MM.1S (cell line): ENCODE data around the gene E2F7.

Experiments used
- DNase-seq: peaks from one replicate; pipeline ENCODE4 v3.0.0-alpha.2; 2015
- H2AFZ ChIP-seq: fragments of 300-600 bp; sonication (generic); 2 replicates; pipeline ENCODE4 v1.6.0; 2016; ENCODE audit warnings: antibody characterized with exemption, low read length
- H3F3A ChIP-seq: fragments of 300-600 bp; sonication (generic); 2 replicates; pipeline ENCODE4 v1.6.1; 2016; ENCODE audit warnings: mild to moderate bottlenecking, antibody characterized with exemption, low read length, moderate library complexity, mixed read lengths; ENCODE audit not compliant: insufficient read depth
- H3K27ac ChIP-seq: fragments of 300-600 bp; sonication (generic); 2 replicates; pipeline ENCODE4 v1.5.1; 2016; ENCODE audit warnings: mild to moderate bottlenecking, low read length
- H3K27me3 ChIP-seq: fragments of 300-600 bp; sonication (generic); replicated peaks from 2 replicates; pipeline ENCODE4 v1.6.0; 2016; ENCODE audit warnings: low read length; ENCODE audit not compliant: insufficient read depth
- H3K36me3 ChIP-seq: fragments of 300-600 bp; sonication (generic); replicated peaks from 2 replicates; pipeline ENCODE4 v1.6.1; 2016; ENCODE audit warnings: mild to moderate bottlenecking, low read length, mixed read lengths; ENCODE audit not compliant: insufficient read depth
- H3K4me1 ChIP-seq: fragments of 300-600 bp; sonication (generic); 2 replicates; pipeline ENCODE4 v1.6.1; 2016; ENCODE audit warnings: low read length, mixed read lengths
- H3K4me2 ChIP-seq: fragments of 300-600 bp; sonication (generic); 2 replicates; pipeline ENCODE4 v1.6.0; 2016; ENCODE audit warnings: low read depth, low read length
- H3K4me3 ChIP-seq: fragments of 300-600 bp; sonication (generic); 2 replicates; pipeline ENCODE4 v1.5.1; 2016; ENCODE audit warnings: low read length, mixed read lengths
- H3K79me2 ChIP-seq: fragments of 300-600 bp; sonication (generic); 2 replicates; pipeline ENCODE4 v1.6.1; 2016; ENCODE audit warnings: mixed run types, low read length, mixed read lengths
- H3K9ac ChIP-seq: fragments of 300-600 bp; sonication (generic); 2 replicates; pipeline ENCODE4 v1.6.1; 2016; ENCODE audit warnings: low read length, mixed read lengths
- H3K9me2 ChIP-seq: fragments of 300-600 bp; sonication (generic); replicated peaks from 2 replicates; pipeline ENCODE4 v1.6.1; 2016; ENCODE audit warnings: mild to moderate bottlenecking, low read length, mixed read lengths; ENCODE audit not compliant: insufficient read depth
- H3K9me3 ChIP-seq: fragments of 300-600 bp; sonication (generic); replicated peaks from 2 replicates; pipeline ENCODE4 v1.6.1; 2016; ENCODE audit warnings: mild to moderate bottlenecking, low read length, mixed read lengths; ENCODE audit not compliant: insufficient read depth
- H4K20me1 ChIP-seq: fragments of 300-600 bp; sonication (generic); 2 replicates; pipeline ENCODE4 v1.6.1; 2016; ENCODE audit warnings: mild to moderate bottlenecking, low read length, moderate library complexity, mixed read lengths; ENCODE audit not compliant: insufficient read depth
- CTCF ChIP-seq: fragments of 300-600 bp; sonication (generic); IDR thresholded peaks from 2 replicates; pipeline ENCODE4 v1.5.1; 2016; ENCODE audit warnings: antibody characterized with exemption, low read length, mixed read lengths
- EZH2 ChIP-seq: fragments of 300-600 bp; sonication (generic); optimal IDR thresholded peaks from 2 replicates; pipeline ENCODE3; 2017; ENCODE audit warnings: low read depth, mild to moderate bottlenecking, antibody characterized with exemption, low read length, mixed read lengths
- EZH2phosphoT487 ChIP-seq: fragments of 300-600 bp; sonication (generic); IDR thresholded peaks from 2 replicates; pipeline ENCODE4 v1.6.1; 2018; ENCODE audit warnings: antibody characterized with exemption, low read length

The E2F7 gene

GRCh38 chr12:77016606-77017005 lies 48.8 kb downstream of the E2F7 start:
- Histone ChIP-seq H2AFZ (no peak overlapping the region), H3K27ac (no peak overlapping the region), H3K9me2 (no peaks in the 10 kb centered on the region), H3K79me2 (no peaks in the 10 kb centered on the region), H3F3A (no peaks in the 10 kb centered on the region), H3K4me2 (no peak overlapping the region), H3K9ac (no peak overlapping the region), H4K20me1 (no peaks in the 10 kb centered on the region), H3K27me3 (no peaks in the 10 kb centered on the region), H3K36me3 (peaks cover 13% of the 10 kb centered on the region; the same call in 1 of the 2 replicates), H3K9me3 (no peaks in the 10 kb centered on the region), H3K4me1 (no peaks in the 10 kb centered on the region), H3K4me3 (no peak overlapping the region)
- DNase-seq, result no peak
- TF ChIP-seq EZH2, result no peak

GRCh38 chr12:77013091-77013490 lies 52.3 kb downstream of the E2F7 start:
- H3K27ac ChIP-seq, result no peak overlapping the region
- no peak overlapping the region for H2AFZ ChIP-seq
- no peaks in the 10 kb centered on the region for H3K9me2 ChIP-seq
- no peak overlapping the region for H3K9ac ChIP-seq
- no peak overlapping the region for H3K4me3 ChIP-seq
- no peaks in the 10 kb centered on the region for H3K79me2 ChIP-seq
- no peaks in the 10 kb centered on the region for H3F3A ChIP-seq
- H3K4me1 ChIP-seq, result no peaks in the 10 kb centered on the region
- no peaks in the 10 kb centered on the region for H3K9me3 ChIP-seq
- no peaks in the 10 kb centered on the region for H4K20me1 ChIP-seq
- DNase-seq, result no peak
- TF ChIP-seq EZH2, result no peak
- TF ChIP-seq CTCF, result no peak
- no peak for TF ChIP-seq EZH2phosphoT487
- H3K4me2 ChIP-seq, result no peak overlapping the region
- H3K27me3 ChIP-seq, result no peaks in the 10 kb centered on the region
- no peaks in the 10 kb centered on the region for H3K36me3 ChIP-seq

GRCh38 chr12:77010691-77011548 lies 54.4 kb downstream of the E2F7 start:
- H3K4me2 ChIP-seq, result no peak overlapping the region

More at GRCh38 chr12:77010691-77011548, 54.4 kb downstream of the E2F7 start:
- H2AFZ ChIP-seq, result no peak overlapping the region
- H3K79me2 ChIP-seq, result no peaks in the 10 kb centered on the region
- no peaks in the 10 kb centered on the region for H3K9me3 ChIP-seq
- no peak overlapping the region for H3K4me3 ChIP-seq
- no peaks in the 10 kb centered on the region for H3F3A ChIP-seq
- H3K9ac ChIP-seq, result no peak overlapping the region
- no peaks in the 10 kb centered on the region for H3K36me3 ChIP-seq
- H3K27ac ChIP-seq, result no peak overlapping the region
- no peaks in the 10 kb centered on the region for H3K27me3 ChIP-seq
- H3K9me2 ChIP-seq, result no peaks in the 10 kb centered on the region
- no peak for TF ChIP-seq EZH2
- peak; percentile 94 for TF ChIP-seq CTCF
- TF ChIP-seq EZH2phosphoT487, result no peak
- H3K4me1 ChIP-seq, result no peaks in the 10 kb centered on the region
- no peaks in the 10 kb centered on the region for H4K20me1 ChIP-seq
- DNase-seq, result peak; percentile 71
